Left colon (tissue), 2 donors: ENCODE data around the gene SLC22A23. TPM values are rescaled to one million over a fixed set of nuclear protein-coding genes. Genes with fewer than 3 reads are reported as not detected.

Experiments used
- ATAC-seq: fragments of 200-7000 bp; cut with Tn5 transposase; one replicate; pipeline ENCODE4 v1.9.1; 2020; ENCODE audit warnings: mild to moderate bottlenecking, moderate library complexity
- DNase-seq, 2 donors: peaks; one replicate each; pipeline ENCODE4 v3.0.0-alpha.2; 2020
- intact Hi-C, 2 donors: fragments of 100-400 bp; cut with DNase I in 1 of 2; cut with micrococcal nuclease in 1 of 2; formaldehyde crosslinking; loops; one replicate each; pipeline versions ENCODE4 v1.11.2 to v1.14.0; 2022; cut with DNase I, micrococcal nuclease
- total RNA-seq, 2 donors: library from RNA; stranded (reverse); fragmentation: NEBNext Ultra II Directional; extraction: Animal tissue kit (Norgen Biotek cat#: 25700); gene quantifications; one replicate each; pipeline ENCODE4 v1.2.1, GENCODE V29; 2021
- donor health status: DM: no; HTN: no; CAD: no.
- donor health status: DM: yes; HTN: yes; CAD: no.

SLC22A23 gene
- total RNA-seq, 2 donors from 2014 or later = 75.2 to 98.6 TPM

DNA sequence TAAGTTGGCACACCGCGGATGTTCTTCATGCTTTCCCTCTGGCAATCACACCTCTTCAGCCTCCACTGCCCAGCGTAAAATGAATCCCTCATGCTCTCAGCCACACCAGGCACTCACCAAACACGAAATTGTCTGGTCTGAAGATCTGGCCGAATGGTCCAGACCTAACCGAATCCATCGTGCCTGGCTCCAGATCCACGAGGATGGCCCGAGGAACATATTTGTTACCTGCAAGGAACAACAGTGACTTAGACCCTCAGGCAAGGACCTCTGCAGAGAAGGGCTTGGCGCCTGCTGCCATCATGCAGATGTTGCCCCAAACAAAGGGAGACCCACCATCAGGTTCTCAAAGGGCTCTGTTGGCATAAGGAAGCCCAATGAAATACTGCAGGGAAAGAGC lies 230.8 kb downstream of the SLC22A23 start:
- DNase-seq (no peak), ATAC-seq (no peak)
- intact Hi-C loops = no loop called here

DNA sequence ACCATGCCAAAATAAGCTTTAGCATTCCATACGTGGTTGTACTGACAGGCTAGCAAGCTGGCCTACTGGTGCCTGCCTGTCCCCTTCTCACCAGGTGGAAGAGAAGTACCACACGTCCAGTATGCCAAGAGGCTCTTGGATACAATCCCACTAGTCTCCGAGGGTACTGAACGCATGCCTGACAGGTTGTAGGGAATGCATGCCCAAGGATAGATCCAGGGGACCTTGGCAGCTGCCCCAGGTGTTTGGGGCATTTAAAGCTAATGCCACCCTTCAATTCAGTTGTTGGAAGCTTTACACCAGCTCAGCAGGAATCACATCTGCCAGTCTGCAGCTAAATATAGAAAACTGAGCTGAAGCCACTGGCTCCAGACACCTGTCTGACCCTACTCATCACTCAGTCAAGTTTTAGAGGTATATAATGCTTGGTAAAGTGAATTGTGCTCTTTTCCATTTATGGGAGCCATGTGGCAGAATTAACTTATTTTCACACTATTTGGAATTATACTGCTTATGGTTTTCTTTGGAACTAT lies 234.3 kb downstream of the SLC22A23 start:
- no peak for ATAC-seq

DNA sequence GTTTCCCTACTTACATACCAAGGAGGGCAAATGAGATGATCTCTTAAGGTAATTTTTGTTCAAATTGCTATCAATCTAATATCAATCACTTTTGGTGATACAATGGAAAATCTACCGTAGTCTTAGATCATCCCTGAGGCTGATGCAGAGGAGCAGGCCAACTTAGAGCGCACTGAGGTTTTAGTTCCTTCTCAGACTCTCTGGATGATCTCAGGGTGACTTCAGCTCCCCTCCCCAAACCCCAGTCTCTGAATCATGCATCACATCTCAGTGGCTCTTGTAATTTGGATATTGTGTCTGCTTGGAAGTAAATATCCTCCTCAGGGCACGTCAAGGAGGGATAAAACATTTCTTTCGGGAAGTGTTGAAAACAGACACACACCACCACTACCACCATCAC lies 235.3 kb downstream of the SLC22A23 start:
- DNase-seq (no peak), ATAC-seq (no peak)
- intact Hi-C loops = no loop called here

More for the DNA sequence above, 234.3 kb downstream of the SLC22A23 start:
- DNase-seq = no peak
- intact Hi-C loops = no loop called here

DNA sequence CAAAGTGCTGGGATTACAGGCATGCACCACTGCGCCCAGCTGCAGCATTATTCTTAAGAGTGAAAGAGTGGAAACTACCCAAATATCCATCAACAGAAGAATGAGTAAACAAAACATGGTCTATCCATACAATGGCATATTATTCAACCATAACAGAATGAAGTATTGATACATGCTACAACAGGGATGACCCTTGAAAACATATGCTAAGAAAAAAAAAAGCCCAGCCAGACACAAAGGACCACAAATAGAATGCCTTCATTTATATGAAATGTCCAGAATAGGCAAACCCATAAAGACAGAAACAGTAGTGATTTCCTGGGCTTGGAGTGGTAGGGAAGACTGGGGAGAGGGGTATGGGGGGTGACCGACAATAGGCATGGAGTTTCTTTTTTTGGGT lies 236.5 kb downstream of the SLC22A23 start:
- no peak for DNase-seq
- no peak for ATAC-seq
- intact Hi-C loops = no loop called here

Other genes starting within 250 kb of the SLC22A23 start
- gene TUBB2B, start 229.4 kb downstream of the SLC22A23 start, total RNA-seq = 1 to 10 TPM; 1.2 to 2.7 TPM
- gene PSMG4, start 198.1 kb downstream of the SLC22A23 start, total RNA-seq = 10 to 100 TPM in 1 of 2 donors, 1 to 10 TPM in 1; 9.9 to 13.8 TPM